ENCODE data around the gene DCAF4.

The DCAF4 gene

DNA sequence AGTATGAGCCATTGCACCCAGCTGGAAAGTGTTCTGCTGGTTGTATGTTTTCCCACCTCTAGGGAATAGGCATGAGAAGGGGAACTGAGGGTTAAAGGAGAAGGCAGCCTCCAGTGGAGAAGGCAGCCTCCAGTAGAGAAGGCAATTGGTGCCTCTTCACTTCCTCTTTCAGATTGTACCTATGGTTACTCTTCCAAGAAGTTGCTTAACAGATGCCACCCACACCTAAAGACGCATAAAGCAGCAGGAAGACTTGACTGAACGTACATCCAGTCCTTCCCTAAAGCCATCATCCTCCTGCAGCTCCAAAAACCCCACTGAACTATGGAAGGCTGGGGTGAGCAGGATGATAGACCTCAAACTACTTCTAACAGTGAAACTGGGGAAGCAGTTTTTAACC lies 45.4 kb upstream of the DCAF4 start:
- Histone ChIP-seq H3K36me3 (no peaks in the 10 kb centered on the region), H3K9me3 (no peaks in the 10 kb centered on the region), H3K27me3 (no peaks in the 10 kb centered on the region), H3K4me3 (ENCODE audit: low read depth, low read length) (no peak overlapping the region), H3K4me1 (peaks cover 14% of the 10 kb centered on the region)
- DNase-seq: no peak
- TF ChIP-seq, protein P1, sequence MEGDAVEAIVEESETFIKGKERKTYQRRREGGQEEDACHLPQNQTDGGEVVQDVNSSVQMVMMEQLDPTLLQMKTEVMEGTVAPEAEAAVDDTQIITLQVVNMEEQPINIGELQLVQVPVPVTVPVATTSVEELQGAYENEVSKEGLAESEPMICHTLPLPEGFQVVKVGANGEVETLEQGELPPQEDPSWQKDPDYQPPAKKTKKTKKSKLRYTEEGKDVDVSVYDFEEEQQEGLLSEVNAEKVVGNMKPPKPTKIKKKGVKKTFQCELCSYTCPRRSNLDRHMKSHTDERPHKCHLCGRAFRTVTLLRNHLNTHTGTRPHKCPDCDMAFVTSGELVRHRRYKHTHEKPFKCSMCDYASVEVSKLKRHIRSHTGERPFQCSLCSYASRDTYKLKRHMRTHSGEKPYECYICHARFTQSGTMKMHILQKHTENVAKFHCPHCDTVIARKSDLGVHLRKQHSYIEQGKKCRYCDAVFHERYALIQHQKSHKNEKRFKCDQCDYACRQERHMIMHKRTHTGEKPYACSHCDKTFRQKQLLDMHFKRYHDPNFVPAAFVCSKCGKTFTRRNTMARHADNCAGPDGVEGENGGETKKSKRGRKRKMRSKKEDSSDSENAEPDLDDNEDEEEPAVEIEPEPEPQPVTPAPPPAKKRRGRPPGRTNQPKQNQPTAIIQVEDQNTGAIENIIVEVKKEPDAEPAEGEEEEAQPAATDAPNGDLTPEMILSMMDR (IDR thresholded peaks at IDR 0.05; ENCODE audit: low read depth, low read length): no peak

DNA sequence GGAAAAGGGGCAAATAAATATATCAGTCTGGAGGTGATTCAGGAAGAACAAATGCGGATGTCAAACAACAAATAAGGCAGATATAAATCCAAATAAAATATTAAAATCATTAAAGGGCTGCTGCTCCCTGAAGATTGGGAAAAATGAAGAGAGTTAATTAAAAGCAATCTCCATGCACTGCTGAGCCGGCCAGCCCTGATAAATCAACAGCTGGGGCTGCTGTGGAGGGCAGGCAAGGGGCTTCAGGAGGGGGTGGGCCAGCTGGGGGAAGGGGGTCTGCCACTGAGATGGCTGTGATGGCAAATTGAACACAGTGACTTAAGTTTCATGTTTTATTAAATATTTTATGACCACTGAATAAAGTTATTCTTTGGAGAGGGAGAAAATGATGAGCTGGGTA lies 44.7 kb upstream of the DCAF4 start:
- TF ChIP-seq, protein P1 (IDR thresholded peaks at IDR 0.05; ENCODE audit: low read depth, low read length): no peak
- no peaks in the 10 kb centered on the region for H3K27me3 ChIP-seq
- peaks cover 14% of the 10 kb centered on the region for H3K4me1 ChIP-seq
- H3K36me3 ChIP-seq: no peaks in the 10 kb centered on the region
- no peak overlapping the region for H3K4me3 ChIP-seq (ENCODE audit: low read depth, low read length)
- H3K9me3 ChIP-seq: no peaks in the 10 kb centered on the region
- no peak for DNase-seq

DNA sequence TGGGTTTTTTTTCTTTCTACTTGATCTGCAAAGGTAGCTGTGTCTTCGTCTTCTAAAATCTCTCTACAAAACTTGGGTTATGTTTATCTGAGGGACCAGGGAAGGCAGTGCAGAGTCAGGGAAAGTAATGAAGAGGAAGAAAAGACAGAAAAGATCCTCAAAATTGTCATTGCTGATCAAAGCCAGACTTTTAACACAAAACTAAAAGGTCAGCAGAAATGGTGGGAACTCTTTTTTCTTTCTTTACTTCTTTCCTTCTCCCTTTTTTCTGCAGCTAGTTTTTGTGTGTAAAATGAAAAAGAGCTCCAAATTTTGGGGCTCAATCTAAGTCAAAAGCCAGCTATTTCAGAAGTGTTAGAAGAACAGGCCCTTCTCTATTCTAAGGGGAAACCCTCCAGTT lies 44.2 kb upstream of the DCAF4 start:
- Histone ChIP-seq H3K9me3 (no peaks in the 10 kb centered on the region), H3K4me1 (peaks cover 14% of the 10 kb centered on the region), H3K27me3 (no peaks in the 10 kb centered on the region), H3K36me3 (no peaks in the 10 kb centered on the region), H3K4me3 (ENCODE audit: low read depth, low read length) (no peak overlapping the region)
- no peak for DNase-seq
- TF ChIP-seq, protein P1 (IDR thresholded peaks at IDR 0.05; ENCODE audit: low read depth, low read length): no peak

GRCh38 chr14:72882463-72882862 lies 43.8 kb upstream of the DCAF4 start:
- Histone ChIP-seq H3K27me3 (no peaks in the 10 kb centered on the region), H3K36me3 (no peaks in the 10 kb centered on the region), H3K4me1 (peaks cover 14% of the 10 kb centered on the region), H3K9me3 (no peaks in the 10 kb centered on the region), H3K4me3 (ENCODE audit: low read depth, low read length) (no peak overlapping the region)
- TF ChIP-seq, protein P1 (IDR thresholded peaks at IDR 0.05; ENCODE audit: low read depth, low read length): no peak
- no peak for DNase-seq

GRCh38 chr14:72883109-72883508 lies 43.2 kb upstream of the DCAF4 start:
- no peak for DNase-seq
- no peak overlapping the region for H3K4me3 ChIP-seq (ENCODE audit: low read depth, low read length)
- H3K9me3 ChIP-seq: no peaks in the 10 kb centered on the region
- H3K4me1 ChIP-seq: peaks cover 14% of the 10 kb centered on the region
- H3K27me3 ChIP-seq: no peaks in the 10 kb centered on the region
- TF ChIP-seq, protein P1 (IDR thresholded peaks at IDR 0.05; ENCODE audit: low read depth, low read length): no peak
- H3K36me3 ChIP-seq: no peaks in the 10 kb centered on the region

GRCh38 chr14:72883961-72884360 lies 42.3 kb upstream of the DCAF4 start:
- no peaks in the 10 kb centered on the region for H3K9me3 ChIP-seq
- no peaks in the 10 kb centered on the region for H3K27me3 ChIP-seq
- no peak overlapping the region for H3K4me3 ChIP-seq (ENCODE audit: low read depth, low read length)
- TF ChIP-seq, protein P1 (IDR thresholded peaks at IDR 0.05; ENCODE audit: low read depth, low read length): no peak
- no peaks in the 10 kb centered on the region for H3K36me3 ChIP-seq
- no peak for DNase-seq
- H3K4me1 ChIP-seq: peaks cover 14% of the 10 kb centered on the region

Data from BE2C (cell line).